ENCODE results near the gene DCC.

GRCh38 chr18:53033128-53033527, 693.1 kb downstream of the DCC start:
- no peak for TF ChIP-seq CTCF (IDR thresholded peaks at IDR 0.05; ENCODE audit: low read length)
- TF ChIP-seq EZH2phosphoT487 (IDR thresholded peaks at IDR 0.05; ENCODE audit: low read length) = no peak
- TF ChIP-seq EZH2 (optimal IDR thresholded peaks at IDR 0.05; ENCODE audit: low read depth, low read length) = no peak

Measured in MM.1S (cell line).